GM19023 (cell line): ENCODE results near the gene CLASP1.

Source experiments
- ATAC-seq: cut with Tn5 transposase; IDR thresholded peaks from one replicate; pipeline ENCODE4 v1.9.1; 2021; ENCODE audit warnings: mild to moderate bottlenecking, moderate library complexity; ENCODE audit not compliant: unreplicated experiment

Gene CLASP1

DNA sequence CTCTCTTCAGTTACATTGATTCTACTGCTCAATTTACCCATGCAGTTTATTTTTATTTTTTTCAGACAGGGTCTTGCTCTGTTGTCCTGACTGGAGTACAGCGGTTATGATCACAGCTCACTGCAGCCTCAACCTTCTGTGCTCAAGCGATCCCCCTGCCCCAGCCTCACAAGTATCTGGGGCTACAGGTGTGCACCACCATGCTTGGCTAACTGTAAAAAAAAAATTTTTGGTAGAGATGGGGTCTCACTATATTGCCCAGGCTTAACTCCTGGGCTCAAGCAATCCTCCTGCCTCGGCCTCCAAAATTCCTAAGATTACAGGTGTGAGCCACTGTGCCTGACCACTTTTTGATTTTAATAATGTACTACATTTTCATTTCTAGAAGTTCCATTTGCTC lies 212.3 kb downstream of the CLASP1 start:
- ATAC-seq: no peak

DNA sequence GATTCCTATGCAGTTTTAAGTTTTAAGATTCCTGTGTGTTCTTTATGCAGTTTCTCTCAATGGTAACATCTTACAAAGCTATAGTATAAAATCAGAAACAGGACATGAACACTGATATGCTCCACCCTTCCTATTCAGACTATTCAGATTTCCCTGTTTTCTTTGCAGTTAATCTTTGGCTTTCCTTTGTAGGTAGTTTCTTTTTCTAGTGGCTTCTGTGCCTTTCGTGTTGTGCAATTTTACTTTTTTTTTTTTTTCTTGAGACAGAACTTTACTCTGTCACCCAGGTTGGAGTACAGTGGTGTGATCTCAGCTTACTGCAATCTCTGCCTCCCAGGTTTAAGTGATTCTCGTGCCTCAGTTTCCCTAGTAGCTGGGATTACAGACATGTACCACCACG lies 213.5 kb downstream of the CLASP1 start:
- no peak for ATAC-seq

DNA sequence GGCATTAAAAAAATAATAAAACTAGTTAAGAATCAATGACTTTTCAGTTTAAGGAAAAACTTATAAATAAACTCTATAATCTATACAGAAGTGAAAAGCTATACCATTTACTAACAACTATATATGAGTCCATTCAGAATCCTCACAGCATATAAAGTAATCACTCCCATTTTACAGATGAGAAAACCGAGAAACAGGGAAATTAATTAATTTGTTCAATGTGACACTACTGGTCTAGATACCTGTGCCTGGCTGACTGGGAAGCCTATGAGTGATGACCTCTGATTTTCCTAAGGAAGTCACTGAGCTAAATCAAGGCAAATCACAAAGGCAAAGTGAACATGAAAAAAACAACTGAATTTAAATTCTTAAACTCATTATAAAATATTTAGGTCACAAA lies 218.0 kb downstream of the CLASP1 start:
- no peak for ATAC-seq

- no peak for ATAC-seq
Observed at GRCh38 chr2:121429927-121430520, 219.2 kb downstream of the CLASP1 start.

GRCh38 chr2:121429119-121429903 lies 220.0 kb downstream of the CLASP1 start:
- no peak for ATAC-seq

GRCh38 chr2:121427187-121427689 lies 222.0 kb downstream of the CLASP1 start:
- ATAC-seq: no peak

DNA sequence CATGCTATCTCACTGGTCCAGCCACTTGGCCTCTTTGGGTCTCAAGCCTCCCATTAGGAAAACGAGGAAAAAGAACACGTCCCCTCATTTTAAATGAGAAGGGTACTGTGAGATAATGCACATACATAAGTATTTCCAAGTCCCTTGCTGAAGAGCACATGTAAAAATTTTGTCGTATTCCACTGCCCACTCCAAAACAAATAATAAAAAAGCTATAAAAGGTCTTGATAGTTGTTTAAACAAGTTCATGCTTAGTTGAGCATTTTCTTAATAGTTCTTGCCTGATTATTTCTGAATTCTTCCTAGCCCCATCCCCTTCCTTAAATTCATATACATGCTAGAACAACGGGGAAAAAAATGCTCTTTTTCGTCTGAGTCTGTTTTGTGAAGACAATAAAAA lies 228.8 kb downstream of the CLASP1 start:
- no peak for ATAC-seq

DNA sequence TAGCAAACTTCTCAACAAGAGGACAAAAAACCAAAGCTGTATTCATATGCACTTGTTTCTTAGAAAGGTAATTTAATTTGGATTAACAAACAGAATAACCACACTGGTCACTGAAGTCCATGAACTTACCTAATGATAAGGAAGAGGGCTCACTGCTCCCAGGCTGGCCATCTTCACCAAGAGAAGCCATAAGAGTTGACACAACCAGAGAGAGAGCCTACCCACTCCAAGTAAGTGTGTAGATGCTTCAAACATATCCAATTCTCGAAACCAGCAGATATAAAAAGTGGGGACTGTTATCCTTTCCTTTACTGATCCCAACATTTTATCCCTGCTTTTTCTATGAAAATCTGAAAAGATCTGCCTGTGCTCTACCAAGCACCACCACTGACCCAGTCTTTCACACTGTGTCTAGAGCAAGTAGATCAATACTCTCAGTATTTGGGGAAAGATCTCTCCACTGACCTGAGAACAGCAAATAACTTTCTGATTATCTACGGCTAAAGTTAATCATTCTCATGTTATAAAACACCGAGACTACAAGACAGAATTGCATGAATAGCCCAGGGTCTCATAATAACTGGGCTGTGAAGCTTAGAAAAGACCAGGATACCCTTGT lies 230.1 kb downstream of the CLASP1 start:
- ATAC-seq: no peak

GRCh38 chr2:121418494-121419058 lies 230.7 kb downstream of the CLASP1 start:
- ATAC-seq: no peak

GRCh38 chr2:121417826-121418225 lies 231.4 kb downstream of the CLASP1 start:
- ATAC-seq: no peak

DNA sequence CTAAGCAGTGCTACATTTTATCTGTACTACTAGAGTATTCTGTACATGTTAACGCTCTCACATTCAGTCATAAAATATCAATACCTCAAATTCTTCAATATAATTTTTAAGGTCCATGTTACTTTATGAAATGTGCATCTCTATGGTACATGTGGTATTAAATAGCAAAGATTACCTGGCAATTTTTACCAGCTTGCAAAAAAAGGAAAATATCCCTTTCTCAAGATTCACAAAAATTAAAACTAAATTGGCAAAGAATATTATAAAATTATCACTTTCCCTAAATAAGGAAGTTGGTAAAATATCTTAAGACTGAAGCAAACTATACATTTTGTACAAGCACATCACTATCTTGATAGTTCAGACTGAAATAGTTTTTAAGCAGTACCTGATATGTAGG lies 233.5 kb downstream of the CLASP1 start:
- ATAC-seq: no peak

GRCh38 chr2:121412349-121412748 lies 236.9 kb downstream of the CLASP1 start:
- no peak for ATAC-seq

DNA sequence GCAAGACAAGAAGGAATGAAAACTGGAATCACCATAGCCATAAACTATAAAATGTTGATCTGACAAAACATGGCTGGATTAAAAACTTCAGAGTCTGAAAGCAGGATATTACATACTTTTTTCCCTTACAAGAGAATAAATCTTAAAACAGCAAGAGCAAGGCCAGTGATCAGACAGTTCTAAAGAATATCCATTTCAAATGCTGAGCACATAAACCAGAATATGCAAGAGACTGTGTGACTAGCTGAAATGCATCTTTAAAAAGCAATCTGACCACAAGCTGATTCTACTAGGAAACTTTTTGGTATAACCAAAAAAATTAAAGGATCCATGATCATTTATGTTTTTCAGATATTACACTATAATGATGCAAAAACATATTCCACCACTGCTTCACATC lies 239.3 kb downstream of the CLASP1 start:
- no peak for ATAC-seq

DNA sequence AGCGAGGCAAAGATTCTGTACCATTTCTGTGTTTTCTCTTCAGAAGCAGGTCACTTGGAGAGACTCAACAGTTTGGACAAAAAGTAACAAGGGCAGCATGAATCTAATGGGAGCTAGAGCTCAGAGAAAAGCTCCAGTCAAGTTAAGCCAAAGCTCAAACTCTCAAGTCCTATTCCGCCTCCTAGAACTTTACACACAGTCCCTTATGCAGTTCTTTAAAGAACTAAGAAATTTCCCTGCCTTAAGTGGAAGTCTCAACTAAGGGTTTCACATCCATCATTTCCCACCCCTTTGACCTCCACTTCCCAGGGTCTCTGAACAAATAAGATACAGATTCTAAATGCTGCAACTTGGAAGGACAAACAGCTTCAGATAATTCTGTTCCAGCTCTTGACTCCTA lies 239.9 kb downstream of the CLASP1 start:
- ATAC-seq: no peak

- ATAC-seq: no peak
Observed at GRCh38 chr2:121408641-121409040, 240.6 kb downstream of the CLASP1 start.

DNA sequence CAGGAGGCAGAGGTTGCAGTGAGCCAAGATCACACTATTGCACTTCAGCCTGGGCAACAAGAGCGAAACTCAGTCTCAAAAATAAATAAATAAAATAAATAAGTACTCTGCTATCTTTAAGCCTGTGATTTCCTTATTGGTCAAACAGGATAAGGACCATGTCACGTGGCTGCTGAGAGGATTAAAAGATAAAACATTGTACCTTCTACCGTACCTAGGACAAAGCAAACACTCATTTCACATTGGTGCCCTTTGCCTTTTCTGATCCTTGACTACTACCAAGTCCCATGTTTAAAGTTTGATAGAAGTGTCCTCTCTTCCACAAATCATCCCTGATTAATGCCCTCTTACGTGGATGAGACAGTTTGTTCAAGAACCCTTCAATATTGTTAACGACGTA lies 244.0 kb downstream of the CLASP1 start:
- no peak for ATAC-seq

DNA sequence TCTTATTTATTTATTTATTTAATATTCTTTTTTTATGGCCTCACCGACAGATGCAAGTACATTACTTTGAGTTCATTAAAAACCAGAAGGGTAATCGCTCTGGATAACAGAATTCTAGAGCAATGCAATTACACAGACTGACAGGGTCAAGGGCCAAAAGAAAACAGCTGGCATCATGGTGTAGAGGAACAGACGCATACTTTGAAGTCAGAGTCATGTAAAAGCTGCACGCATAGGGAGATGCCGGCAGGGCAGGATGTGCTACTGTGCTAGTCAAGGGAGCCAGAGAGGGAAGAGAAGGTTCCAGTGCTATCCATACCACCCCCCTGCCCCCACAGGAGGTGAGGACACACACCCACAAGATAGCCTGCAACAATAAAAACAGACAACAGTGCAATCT lies 249.1 kb downstream of the CLASP1 start:
- no peak for ATAC-seq

- ATAC-seq: no peak
Observed at GRCh38 chr2:121398853-121399252, 250.4 kb downstream of the CLASP1 start.

GRCh38 chr2:121390082-121390692 lies 259.1 kb downstream of the CLASP1 start:
- ATAC-seq: no peak

DNA sequence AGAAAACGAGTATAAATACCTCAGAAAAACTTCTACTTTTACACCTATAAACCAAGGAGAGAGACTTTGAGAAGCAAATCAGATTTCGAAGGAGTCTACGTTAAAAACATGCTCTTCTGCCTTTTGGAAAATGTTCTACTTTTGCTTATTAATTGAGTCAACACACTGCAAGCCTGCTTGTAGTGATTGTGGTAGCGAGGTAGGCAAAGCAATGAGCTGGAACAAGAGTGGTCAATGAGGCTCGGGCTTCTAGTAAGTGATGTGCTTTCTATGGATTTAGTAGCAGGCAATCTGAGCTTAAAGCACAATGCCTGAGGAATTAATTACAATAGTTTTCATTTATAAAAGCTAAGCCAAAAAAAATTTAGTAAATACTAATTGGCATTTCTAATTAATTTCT lies 260.9 kb downstream of the CLASP1 start:
- ATAC-seq: no peak

GRCh38 chr2:121387591-121388325 lies 261.5 kb downstream of the CLASP1 start:
- ATAC-seq: no peak
